ENCODE measurements around the gene ARID2.

- TF ChIP-seq, protein P1, sequence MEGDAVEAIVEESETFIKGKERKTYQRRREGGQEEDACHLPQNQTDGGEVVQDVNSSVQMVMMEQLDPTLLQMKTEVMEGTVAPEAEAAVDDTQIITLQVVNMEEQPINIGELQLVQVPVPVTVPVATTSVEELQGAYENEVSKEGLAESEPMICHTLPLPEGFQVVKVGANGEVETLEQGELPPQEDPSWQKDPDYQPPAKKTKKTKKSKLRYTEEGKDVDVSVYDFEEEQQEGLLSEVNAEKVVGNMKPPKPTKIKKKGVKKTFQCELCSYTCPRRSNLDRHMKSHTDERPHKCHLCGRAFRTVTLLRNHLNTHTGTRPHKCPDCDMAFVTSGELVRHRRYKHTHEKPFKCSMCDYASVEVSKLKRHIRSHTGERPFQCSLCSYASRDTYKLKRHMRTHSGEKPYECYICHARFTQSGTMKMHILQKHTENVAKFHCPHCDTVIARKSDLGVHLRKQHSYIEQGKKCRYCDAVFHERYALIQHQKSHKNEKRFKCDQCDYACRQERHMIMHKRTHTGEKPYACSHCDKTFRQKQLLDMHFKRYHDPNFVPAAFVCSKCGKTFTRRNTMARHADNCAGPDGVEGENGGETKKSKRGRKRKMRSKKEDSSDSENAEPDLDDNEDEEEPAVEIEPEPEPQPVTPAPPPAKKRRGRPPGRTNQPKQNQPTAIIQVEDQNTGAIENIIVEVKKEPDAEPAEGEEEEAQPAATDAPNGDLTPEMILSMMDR (conservative IDR thresholded peaks at IDR 0.05; ENCODE audit: low read length): no peak
- TF ChIP-seq EZH2phosphoT487 (IDR thresholded peaks at IDR 0.05; ENCODE audit: borderline replicate concordance, low read depth, low read length): no peak
Measured at GRCh38 chr12:45688183-45688582, 41.3 kb upstream of the ARID2 start.

All from OCI-LY7 (cell line).